IPS DF 6.9 (cell line): ENCODE measurements around the gene ADAM15.

Experiments used
- DNase-seq: peaks from one replicate; pipeline ENCODE4 v3.0.0-alpha.2; 2013; ENCODE audit warnings: low read depth, low spot score
- H3K27ac ChIP-seq: one replicate; pipeline ENCODE4 v1.5.1; 2013; ENCODE audit warnings: low read length, control low read depth
- H3K27me3 ChIP-seq: 2 replicates; pipeline ENCODE4 v1.6.1; 2013; ENCODE audit warnings: mild to moderate bottlenecking, low read length; ENCODE audit not compliant: control insufficient read depth, insufficient read depth
- H3K36me3 ChIP-seq: 2 replicates; pipeline ENCODE4 v1.6.1; 2013; ENCODE audit warnings: low read length; ENCODE audit not compliant: control insufficient read depth, insufficient read depth
- H3K4me1 ChIP-seq: 2 replicates; pipeline ENCODE4 v1.6.1; 2013; ENCODE audit warnings: low read length; ENCODE audit not compliant: control insufficient read depth, insufficient read depth
- H3K4me3 ChIP-seq: 2 replicates; pipeline ENCODE4 v1.5.1; 2013; ENCODE audit warnings: mild to moderate bottlenecking, low read length
- H3K9me3 ChIP-seq: 2 replicates; pipeline ENCODE4 v1.6.1; 2013; ENCODE audit warnings: low read length, inconsistent platforms; ENCODE audit not compliant: control insufficient read depth, insufficient read depth
- WGBS: extraction: QIAGEN DNeasy Blood & Tissue Kit; methylation state at CpG from one replicate; pipeline ENCODE4 v1.1.7; 2013; ENCODE audit warnings: mixed read lengths, missing lambda C conversion rate; ENCODE audit not compliant: insufficient read length, insufficient coverage; 5-methylcytosine and 5-hydroxymethylcytosine counted together

ADAM15 gene

DNA sequence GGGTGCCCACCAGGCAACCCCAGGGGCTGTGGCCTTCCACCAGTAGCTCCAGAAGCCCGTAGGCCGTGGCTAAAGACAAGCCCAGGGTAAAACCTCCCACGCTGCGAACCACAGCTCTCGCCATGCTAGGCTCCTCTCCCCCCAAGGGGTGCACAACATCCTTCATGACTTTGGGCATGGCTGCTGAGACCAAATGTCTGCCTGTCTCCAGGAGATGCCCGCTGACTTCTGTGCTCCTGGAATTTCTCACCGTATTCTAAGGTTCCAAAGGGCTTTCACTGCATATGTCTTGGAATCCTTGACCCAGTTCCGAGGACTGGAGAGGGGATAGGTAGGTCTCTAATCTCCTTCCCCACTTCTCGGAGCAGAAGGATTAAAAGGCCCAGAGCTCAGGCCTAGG lies 17.6 kb upstream of the ADAM15 start, which contains the start of the genes DCST1 and DCST2:
Gene DCST1 (plus strand): TSS at position 301 of the 400 bp plus-strand sequence. CDS start 213 bp downstream, outside the sequence.
Gene DCST2 (minus strand): TSS at position 258 of the 400 bp plus-strand sequence. CDS start 80 bp downstream, at position 178.
- Histone ChIP-seq H3K27ac (no peak within 1 kb of the TSS), H3K27me3 (no peaks in the 10 kb centered on the region), H3K36me3 (no peaks in the 10 kb centered on the region), H3K4me3 (no peak within 1 kb of the TSS), H3K4me1 (no peaks in the 10 kb centered on the region; the same call in 1 of the 2 replicates), H3K9me3 (no peaks in the 10 kb centered on the region)
- DNase-seq: no peak
- no CpG with 5 or more reads among the region's 9 CpGs for WGBS

DNA sequence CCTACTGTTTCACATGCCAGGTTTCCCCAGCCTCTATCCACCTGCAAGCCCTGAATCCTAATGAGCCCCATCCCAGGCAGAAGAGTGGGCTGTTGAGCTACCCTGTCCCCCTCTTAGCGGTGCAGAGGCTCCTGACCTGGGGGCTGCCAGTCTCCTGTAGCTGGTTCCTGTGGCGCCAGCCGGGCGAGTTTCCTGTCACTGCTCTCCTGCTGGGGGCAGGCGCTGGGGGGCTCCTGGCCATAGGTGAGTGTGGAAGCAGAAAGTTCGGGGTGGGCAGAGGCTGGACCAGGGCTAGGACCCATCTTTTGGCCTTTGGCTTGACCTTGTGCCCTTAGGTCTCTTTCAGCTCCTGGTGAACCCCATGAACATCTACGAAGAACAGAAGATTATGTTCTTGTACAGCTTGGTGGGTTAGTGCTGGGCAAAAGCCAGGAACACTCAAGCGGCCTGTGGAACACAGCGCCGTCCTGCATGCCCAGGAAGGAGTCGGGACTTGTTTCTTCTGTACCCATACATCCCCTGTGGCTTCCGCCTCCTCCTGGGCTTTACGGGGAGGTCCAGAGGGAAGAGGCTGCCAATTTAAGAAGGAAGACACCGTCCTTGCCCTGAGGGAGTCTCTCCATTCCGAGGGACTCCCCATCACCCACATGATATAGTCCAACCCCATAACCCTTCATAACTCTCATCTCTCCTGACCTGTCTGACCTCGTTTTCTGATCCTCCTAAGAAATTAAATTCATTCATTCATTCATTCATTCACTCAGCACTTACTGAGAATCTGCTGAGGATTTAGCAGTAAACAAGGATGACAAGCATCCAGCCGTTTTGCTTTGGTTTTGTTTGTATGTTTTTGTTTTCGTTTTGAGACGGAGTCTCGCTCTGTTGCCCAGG lies 16.6 kb upstream of the ADAM15 start:
- Histone ChIP-seq H3K4me1 (no peaks in the 10 kb centered on the region; the same call in 1 of the 2 replicates), H3K27me3 (no peaks in the 10 kb centered on the region), H3K9me3 (no peaks in the 10 kb centered on the region), H3K27ac (no peak overlapping the region), H3K36me3 (no peaks in the 10 kb centered on the region), H3K4me3 (no peak overlapping the region)
- WGBS: no CpG with 5 or more reads among the region's 20 CpGs
- no peak for DNase-seq

DNA sequence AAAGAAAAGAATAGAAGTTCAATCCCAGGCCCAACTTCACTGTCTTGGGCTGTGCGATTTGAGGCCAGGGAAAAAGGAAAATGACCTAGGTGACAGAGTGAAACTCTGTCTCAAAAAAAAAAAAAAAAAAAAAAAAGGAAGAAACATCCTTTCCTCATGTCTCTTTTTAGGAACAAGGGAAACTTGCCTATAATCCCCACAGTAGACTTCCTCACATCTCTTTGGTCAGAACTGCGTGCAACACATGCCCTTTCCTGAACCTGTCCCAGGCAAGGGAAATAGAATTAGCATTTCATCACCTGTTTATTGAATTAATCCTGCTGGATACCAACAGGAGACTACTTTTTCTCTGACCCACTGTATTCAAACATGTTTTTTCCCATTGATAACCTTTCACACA lies 15.2 kb upstream of the ADAM15 start:
- Histone ChIP-seq H3K36me3 (no peaks in the 10 kb centered on the region), H3K4me3 (no peak overlapping the region), H3K4me1 (no peaks in the 10 kb centered on the region; the same call in 1 of the 2 replicates), H3K27ac (no peak overlapping the region), H3K27me3 (no peaks in the 10 kb centered on the region), H3K9me3 (no peaks in the 10 kb centered on the region)
- WGBS: no CpG with 5 or more reads among the region's 2 CpGs
- DNase-seq: no peak

DNA sequence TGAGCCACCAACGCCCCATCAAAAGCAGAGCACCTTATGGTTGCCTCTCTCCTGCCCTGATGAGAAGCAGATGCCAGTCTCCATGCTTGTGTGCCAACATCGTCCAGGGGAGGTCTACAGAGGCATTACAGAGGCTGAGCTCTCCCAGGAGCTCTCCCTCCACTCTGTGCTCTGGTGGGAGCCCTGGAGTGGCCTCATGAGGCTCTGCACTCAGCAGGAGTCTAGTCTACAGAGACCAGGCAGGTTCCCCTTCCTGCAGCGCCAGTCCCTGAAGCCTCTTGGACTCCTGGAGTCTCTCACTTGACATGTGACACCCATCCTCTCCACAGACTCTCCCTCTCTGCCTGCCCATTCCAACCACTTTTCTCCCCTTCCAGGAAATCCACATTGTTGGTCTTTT lies 14.1 kb upstream of the ADAM15 start:
- no peak for DNase-seq
- H3K36me3 ChIP-seq: no peaks in the 10 kb centered on the region
- H3K27me3 ChIP-seq: no peaks in the 10 kb centered on the region
- no peaks in the 10 kb centered on the region; the same call in 1 of the 2 replicates for H3K4me1 ChIP-seq
- WGBS: no CpG with 5 or more reads among the region's 3 CpGs
- H3K4me3 ChIP-seq: no peak overlapping the region
- H3K27ac ChIP-seq: no peak overlapping the region
- no peaks in the 10 kb centered on the region for H3K9me3 ChIP-seq

DNA sequence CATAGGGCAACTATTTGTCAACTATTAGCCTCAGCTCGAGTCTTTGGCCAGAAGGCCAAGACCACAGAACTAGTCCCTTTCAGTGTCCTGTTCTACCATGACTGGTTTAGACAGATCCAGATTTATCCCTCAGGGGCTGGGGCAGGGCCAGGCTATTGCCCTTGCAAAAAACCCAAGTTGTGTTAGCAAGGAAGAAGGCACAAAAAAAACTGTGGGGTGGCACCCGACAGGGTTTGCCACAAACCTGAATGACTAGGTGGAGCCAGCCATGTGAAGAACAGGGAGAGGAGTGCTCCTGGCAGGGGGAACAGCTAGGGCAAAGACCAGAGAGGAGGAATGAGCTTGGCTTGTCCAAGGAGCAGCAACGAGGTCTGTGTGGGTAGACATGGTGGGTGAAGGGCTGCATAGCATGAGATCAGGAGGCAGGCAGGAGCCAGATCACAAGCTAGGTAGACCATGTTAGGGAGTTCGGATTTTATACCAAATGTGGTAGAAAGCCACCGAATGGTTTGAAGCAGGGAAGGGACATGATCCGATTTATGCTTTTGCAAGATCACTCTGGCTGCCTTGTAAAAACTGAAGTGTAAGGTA lies 13.2 kb upstream of the ADAM15 start:
- Histone ChIP-seq H3K4me1 (no peaks in the 10 kb centered on the region; the same call in 1 of the 2 replicates), H3K9me3 (no peaks in the 10 kb centered on the region), H3K27me3 (no peaks in the 10 kb centered on the region), H3K27ac (no peak overlapping the region), H3K36me3 (no peaks in the 10 kb centered on the region), H3K4me3 (no peak overlapping the region)
- no CpG with 5 or more reads among the region's 6 CpGs for WGBS
- DNase-seq: no peak

DNA sequence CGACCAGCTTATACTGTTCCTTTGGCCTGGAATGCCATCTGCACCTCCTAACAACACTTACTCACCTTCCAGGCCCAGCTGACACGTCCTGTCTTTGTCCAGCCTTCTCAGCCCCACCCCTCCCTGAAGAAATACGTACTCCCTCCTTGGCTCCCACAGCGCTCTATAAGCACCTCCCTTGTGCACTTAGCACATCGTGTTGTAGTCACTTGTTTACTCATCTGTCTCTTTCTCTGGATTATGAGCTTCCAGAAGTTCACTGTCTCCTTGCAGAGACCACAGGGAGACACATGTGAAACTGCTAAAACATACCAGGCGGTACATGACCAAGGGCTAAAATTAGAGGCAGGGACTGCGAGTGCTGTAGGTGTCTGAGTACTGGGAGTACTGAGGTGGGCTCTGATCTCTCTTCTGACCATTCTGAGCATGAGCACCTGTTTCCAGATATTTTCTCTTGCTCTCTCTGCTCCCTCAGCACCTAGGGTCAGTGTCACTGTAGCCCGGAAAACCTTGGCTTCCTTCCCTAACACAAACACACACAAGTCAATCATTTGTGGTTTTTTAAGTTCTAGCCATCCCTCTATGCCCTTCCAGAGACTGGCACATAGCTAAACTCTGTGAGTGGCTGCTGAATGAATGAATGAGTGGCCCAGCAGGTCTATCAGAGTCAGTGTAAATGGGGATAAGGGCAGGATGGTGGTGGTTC lies 12.4 kb upstream of the ADAM15 start:
- no peak for DNase-seq
- Histone ChIP-seq H3K36me3 (no peaks in the 10 kb centered on the region), H3K4me3 (no peak overlapping the region), H3K27ac (no peak overlapping the region), H3K9me3 (no peaks in the 10 kb centered on the region), H3K4me1 (no peaks in the 10 kb centered on the region; the same call in 1 of the 2 replicates), H3K27me3 (no peaks in the 10 kb centered on the region)
- no CpG with 5 or more reads among the region's 8 CpGs for WGBS

DNA sequence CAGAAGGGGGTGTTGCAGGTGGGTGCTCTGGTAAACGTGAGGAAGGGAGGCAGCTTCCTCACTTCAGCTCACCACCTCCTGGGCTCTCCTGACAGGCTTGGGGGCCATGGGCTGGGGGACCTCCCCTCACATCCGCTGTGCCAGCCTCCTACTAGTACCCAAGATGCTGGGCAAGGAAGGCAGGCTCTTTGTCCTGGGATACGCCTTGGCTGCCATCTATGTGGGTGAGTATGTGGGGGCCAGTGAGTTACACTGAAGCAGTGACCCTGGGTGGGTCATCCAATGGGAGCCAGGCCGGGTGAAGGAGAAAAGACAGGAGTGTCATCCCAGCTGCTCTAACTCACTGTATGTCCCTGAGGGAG lies 11.8 kb upstream of the ADAM15 start:
- H3K4me3 ChIP-seq: no peak overlapping the region
- no CpG with 5 or more reads among the region's 4 CpGs for WGBS

DNA sequence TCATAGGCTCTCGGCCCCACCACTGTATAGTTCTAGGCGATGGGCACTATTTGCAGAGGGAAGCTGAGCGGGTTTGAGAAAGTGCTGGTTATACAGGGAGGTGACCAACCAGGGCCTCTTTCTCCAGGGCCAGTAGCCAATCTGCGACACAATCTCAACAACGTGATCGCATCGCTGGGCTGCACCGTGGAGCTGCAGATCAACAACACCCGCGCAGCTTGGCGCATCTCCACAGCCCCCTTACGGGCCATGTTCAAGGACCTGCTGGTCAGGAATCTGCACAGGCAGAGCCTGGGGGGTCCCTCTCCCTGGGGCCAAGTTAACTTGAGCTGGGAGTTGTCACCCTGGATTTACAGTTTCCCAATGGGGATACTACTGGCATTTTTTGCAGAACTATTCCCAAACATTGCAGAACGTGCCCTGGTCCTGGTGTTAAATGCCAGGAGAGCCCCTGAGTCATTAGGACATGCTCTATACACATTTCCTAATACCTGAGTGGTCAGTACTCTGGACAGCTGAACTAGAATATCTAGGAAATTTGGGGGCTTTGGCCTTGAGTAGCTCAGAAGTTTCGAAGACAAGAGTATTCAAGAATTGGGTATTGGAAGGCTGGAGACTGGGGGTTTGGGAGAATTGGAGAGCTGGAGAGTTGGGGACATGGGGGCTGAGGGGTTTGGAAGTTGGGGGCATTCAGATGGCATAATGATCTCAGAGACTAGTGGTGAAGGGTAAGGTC lies 10.6 kb upstream of the ADAM15 start:
- Histone ChIP-seq H3K36me3 (no peaks in the 10 kb centered on the region), H3K27ac (no peak overlapping the region), H3K27me3 (no peaks in the 10 kb centered on the region), H3K9me3 (no peaks in the 10 kb centered on the region), H3K4me1 (peaks cover 3% of the 10 kb centered on the region), H3K4me3 (no peak overlapping the region)
- no CpG with 5 or more reads among the region's 14 CpGs for WGBS
- no peak for DNase-seq

More for the DNA sequence above, 11.8 kb upstream of the ADAM15 start:
- no peaks in the 10 kb centered on the region for H3K9me3 ChIP-seq
- no peak overlapping the region for H3K27ac ChIP-seq
- no peaks in the 10 kb centered on the region for H3K36me3 ChIP-seq
- no peak for DNase-seq
- no peaks in the 10 kb centered on the region; the same call in 1 of the 2 replicates for H3K4me1 ChIP-seq
- no peaks in the 10 kb centered on the region for H3K27me3 ChIP-seq

DNA sequence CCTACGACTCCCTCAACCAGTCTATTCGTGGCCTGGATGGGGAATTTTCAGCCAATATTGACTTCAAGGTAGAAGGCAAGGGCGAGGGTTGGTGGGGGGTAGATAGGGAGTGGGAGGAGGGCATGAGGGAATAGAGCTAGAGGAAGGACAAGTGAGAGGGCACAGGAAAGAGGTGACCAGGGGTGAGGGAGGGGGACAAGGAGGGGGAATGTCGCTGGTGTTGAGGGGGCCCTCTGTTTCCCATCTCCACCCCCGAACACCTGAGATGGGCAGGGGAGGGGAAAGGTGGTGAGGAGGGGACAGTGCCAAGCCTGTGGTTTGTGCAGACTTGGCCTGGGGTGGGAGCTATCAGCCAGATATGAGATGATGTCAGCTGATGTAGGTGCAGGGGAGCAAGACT lies 8.3 kb upstream of the ADAM15 start:
- H3K36me3 ChIP-seq: no peaks in the 10 kb centered on the region
- H3K9me3 ChIP-seq: no peaks in the 10 kb centered on the region
- WGBS: no CpG with 5 or more reads among the region's 5 CpGs
- no peak overlapping the region for H3K27ac ChIP-seq
- H3K4me3 ChIP-seq: no peak overlapping the region
- DNase-seq: no peak
- H3K4me1 ChIP-seq: peaks cover 3% of the 10 kb centered on the region
- H3K27me3 ChIP-seq: no peaks in the 10 kb centered on the region

DNA sequence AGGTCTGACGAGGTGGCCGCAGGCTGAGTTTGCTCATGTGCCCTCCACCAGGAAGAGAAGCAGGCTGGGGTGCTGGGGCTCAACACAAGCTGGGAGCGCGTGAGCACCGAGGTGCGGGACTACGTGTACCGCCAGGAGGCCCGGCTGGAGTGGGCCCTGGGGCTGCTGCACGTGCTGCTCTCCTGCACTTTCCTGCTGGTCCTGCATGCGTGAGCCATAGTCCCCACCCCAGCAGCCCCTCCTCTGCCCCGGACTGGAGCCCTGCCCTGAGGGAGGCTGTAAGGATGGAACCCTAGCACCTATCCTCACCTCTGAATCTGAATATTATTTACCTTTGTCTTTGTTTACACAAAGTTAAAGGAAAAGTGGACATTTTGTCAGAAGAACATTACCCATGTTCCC lies 7.8 kb upstream of the ADAM15 start:
- H3K4me3 ChIP-seq: no peak overlapping the region
- H3K27me3 ChIP-seq: no peaks in the 10 kb centered on the region
- no peak for DNase-seq
- no CpG with 5 or more reads among the region's 12 CpGs for WGBS
- H3K36me3 ChIP-seq: no peaks in the 10 kb centered on the region
- peaks cover 3% of the 10 kb centered on the region for H3K4me1 ChIP-seq
- H3K27ac ChIP-seq: no peak overlapping the region
- H3K9me3 ChIP-seq: no peaks in the 10 kb centered on the region
